GM12878 (cell line): ENCODE measurements around the gene P3H3. TPM values are rescaled to one million over a fixed set of nuclear protein-coding genes. Genes with fewer than 3 reads are reported as not detected.

Source experiments
- ATAC-seq: fragments of 200-7000 bp; cut with Tn5 transposase; 3 replicates; pipeline ENCODE4 v1.9.1; 2020; ENCODE audit warnings: mild to moderate bottlenecking, moderate library complexity
- BruUV-seq: library from RNA; stranded (reverse); fragments of 400-500 nt; replicated peaks from 2 replicates; lab custom pipeline; 2021; lab: Mats Ljungman, UMichigan
- CTCF ChIA-PET: fragments of 300-600 bp; sonication (Branson Sonifier 250); formaldehyde crosslinking; extraction: SDS; loops from one replicate; lab custom pipeline; 2021; ENCODE audit warnings: inconsistent platforms; lab: Yijun Ruan, JAX
- POLR2A ChIA-PET: fragments of 350-600 bp; formaldehyde crosslinking; extraction: SDS; loops from one replicate; lab custom pipeline; 2021; ENCODE audit warnings: inconsistent platforms; lab: Charles Lee
- RAD21 ChIA-PET: fragments of 300-600 bp; sonication (Branson Sonifier 250); formaldehyde crosslinking; loops from one replicate; lab custom pipeline; 2023; ENCODE audit warnings: antibody characterized with exemption; ENCODE audit not compliant: unreplicated experiment; lab: Charles Lee
- SMC1A ChIA-PET: fragments of 300-600 bp; sonication (Branson Sonifier 250); formaldehyde crosslinking; loops from one replicate; lab custom pipeline; 2023; ENCODE audit not compliant: unreplicated experiment, uncharacterized antibody; lab: Charles Lee
- DNase-seq: peaks from one replicate; pipeline ENCODE4 v3.0.0-alpha.2; 2011; ENCODE audit warnings: low read depth, low spot score
- FAIRE-seq: peaks from 3 replicates; lab custom pipeline; 2011; peaks lifted over from hg19 to GRCh38; lab: Jason Lieb, UNC
- H2AFZ ChIP-seq: 2 replicates; pipeline ENCODE4 v1.6.0; 2011; ENCODE audit warnings: low read depth, low read length, control low read depth; ENCODE audit not compliant: control insufficient read depth
- H3K27ac ChIP-seq: 2 replicates; pipeline ENCODE4 v1.5.1; 2011; ENCODE audit warnings: control low read depth; ENCODE audit not compliant: control insufficient read depth, insufficient read depth
- H3K27me3 ChIP-seq, 2 experiments: replicated peaks in 1 of 2; 2 replicates each; pipeline versions ENCODE4 v1.6.0 to v1.6.1; 2011; ENCODE audit warnings: low read length in 1 of 2; ENCODE audit not compliant: control insufficient read depth in 2 of 2, insufficient read depth in 2 of 2
- H3K36me3 ChIP-seq, 2 experiments: 2 replicates each; pipeline ENCODE4 v1.5.1; 2011; ENCODE audit warnings: low read length in 1 of 2; ENCODE audit not compliant: control insufficient read depth in 2 of 2, insufficient read depth in 2 of 2
- H3K4me1 ChIP-seq: 2 replicates; pipeline ENCODE4 v1.6.1; 2011; ENCODE audit warnings: mild to moderate bottlenecking, low read length, moderate library complexity, mixed read lengths; ENCODE audit not compliant: control insufficient read depth, insufficient read depth
- H3K4me2 ChIP-seq: 2 replicates; pipeline ENCODE4 v1.6.0; 2011; ENCODE audit warnings: control low read depth; ENCODE audit not compliant: control insufficient read depth, insufficient read depth
- H3K4me3 ChIP-seq: fragments of 200-600 bp; sonication (generic); 2 replicates; pipeline ENCODE4 v1.5.1; 2016
- H3K79me2 ChIP-seq: 2 replicates; pipeline ENCODE4 v1.6.0; 2011; ENCODE audit warnings: low read length; ENCODE audit not compliant: control insufficient read depth, insufficient read depth
- H3K9ac ChIP-seq: 2 replicates; pipeline ENCODE4 v1.8.0; 2011; ENCODE audit warnings: low read length, control low read depth, mixed read lengths; ENCODE audit not compliant: control insufficient read depth, insufficient read depth
- H3K9me3 ChIP-seq: replicated peaks from 3 replicates; pipeline ENCODE4 v1.5.1; 2011; ENCODE audit warnings: mild to moderate bottlenecking, low read length; ENCODE audit not compliant: control insufficient read depth, insufficient read depth
- H4K20me1 ChIP-seq: 2 replicates; pipeline ENCODE4 v1.6.0; 2011; ENCODE audit not compliant: control insufficient read depth, insufficient read depth
- CREM ChIP-seq: IDR thresholded peaks from 2 replicates; pipeline ENCODE4 v1.6.1; 2014; ENCODE audit warnings: antibody characterized with exemption, low read depth
- E2F4 ChIP-seq: IDR thresholded peaks from 2 replicates; pipeline ENCODE4 v1.6.1; 2012; ENCODE audit warnings: low read depth, low read length, improper control_type of control experiment
- EZH2 ChIP-seq: IDR thresholded peaks from 2 replicates; pipeline ENCODE4 v1.6.1; 2012; ENCODE audit warnings: low read depth, mild to moderate bottlenecking, control low read depth, inconsistent platforms, low read length, borderline replicate concordance; ENCODE audit not compliant: control insufficient read depth
- MEF2A ChIP-seq: IDR thresholded peaks from 2 replicates; pipeline ENCODE4 v1.6.1; 2011; ENCODE audit warnings: low read depth, mild to moderate bottlenecking, low read length, moderate library complexity; ENCODE audit not compliant: insufficient read depth
- NFIC ChIP-seq: IDR thresholded peaks from 2 replicates; pipeline ENCODE4 v1.6.1; 2012; ENCODE audit warnings: low read depth, mild to moderate bottlenecking, inconsistent platforms, low read length, moderate library complexity
- NFXL1 ChIP-seq: fragments of 450-650 bp; IDR thresholded peaks from 2 replicates; pipeline ENCODE4 v1.6.1; 2017; ENCODE audit warnings: antibody characterized with exemption, mild to moderate bottlenecking, borderline replicate concordance
- NR2F1 ChIP-seq: fragments of 450-650 bp; conservative IDR thresholded peaks from 2 replicates; pipeline ENCODE4 v1.6.1; 2017; ENCODE audit warnings: mild to moderate bottlenecking
- PAX5 ChIP-seq: IDR thresholded peaks from 2 replicates; pipeline ENCODE4 v1.6.1; 2011; ENCODE audit warnings: low read depth, low read length, borderline replicate concordance
- PKNOX1 ChIP-seq: fragments of 450-650 bp; IDR thresholded peaks from 2 replicates; pipeline ENCODE4 v1.6.1; 2016; ENCODE audit warnings: mild to moderate bottlenecking
- POLR2AphosphoS2 ChIP-seq: IDR thresholded peaks from 2 replicates; pipeline ENCODE4 v1.6.1; 2011; ENCODE audit warnings: low read depth, mild to moderate bottlenecking, low read length, improper control_type of control experiment, moderate library complexity
- POLR2AphosphoS5 ChIP-seq: IDR thresholded peaks from 2 replicates; pipeline ENCODE4 v1.6.1; 2011; ENCODE audit warnings: mild to moderate bottlenecking, low read length, inconsistent platforms
- SP1 ChIP-seq: IDR thresholded peaks from one replicate; pipeline ENCODE4 v1.6.1; 2011; ENCODE audit warnings: low read depth, low read length
- SREBF2 ChIP-seq: IDR thresholded peaks from 2 replicates; pipeline ENCODE4 v1.6.1; 2012; ENCODE audit warnings: mild to moderate bottlenecking, low read length
- WGBS: methylation state at CpG from one replicate; pipeline ENCODE4 v1.1.6; 2016; ENCODE audit warnings: low lambda C conversion rate; ENCODE audit not compliant: insufficient replicate concordance, insufficient coverage; ENCODE audit errors: missing lambda C conversion rate; 5-methylcytosine and 5-hydroxymethylcytosine counted together
- in situ Hi-C: fragments of 300-500 bp; cut with MboI; formaldehyde crosslinking; loops from 9 replicates; pipeline ENCODE4 v1.14.3; 2018; ENCODE audit warnings: mixed read lengths
- intact Hi-C: fragments of 100-400 bp; cut with micrococcal nuclease; formaldehyde crosslinking; loops from one replicate; pipeline ENCODE4 v1.14.2; 2022; ENCODE audit not compliant: unreplicated experiment
- polyA plus RNA-seq, 11 experiments: library from polyadenylated mRNA; depleted of rRNA in 4 of 11; unstranded in 6 of 11; stranded (reverse) in 5 of 11; fragments of >200 nt; fragmentation: Nextera tagmentation in 4 of 11; fragmentation: Illumina TruSeq in 1 of 11; extraction: Ambion mirVana in 4 of 11; extraction: Trizol in 1 of 11; gene quantifications; 1 replicate in 1 of 11; 2 replicates in 10 of 11; pipeline versions ENCODE4 v1.2.1 to v1.2.3, GENCODE V29; 2011 to 2016; ENCODE audit warnings: inconsistent platforms in 2 of 11, missing spikeins in 2 of 11, low read depth in 1 of 11
- total RNA-seq, 4 experiments: library from RNA; depleted of rRNA in 3 of 4; stranded (reverse); fragments of >200 nt in 3 of 4; fragmentation: Illumina TruSeq in 1 of 4; extraction: Trizol in 1 of 4; gene quantifications; 2 replicates each; pipeline versions ENCODE4 v1.2.1 to v1.2.3, GENCODE V29; 2013 to 2021

P3H3 gene
- total and polyA plus RNA-seq, 10 of the 15 experiments (the other 5 are each of a cell fraction or from before 2014, with no cell fraction given): 0.03 to 0.21 (median 0.05) TPM; not detected in 7

- H3K36me3 ChIP-seq: no peaks in the 10 kb centered on the region
- DNase-seq: no peak
- H3K9me3 ChIP-seq: no peaks in the 10 kb centered on the region
- FAIRE-seq: no peak
- H4K20me1 ChIP-seq: no peaks in the 10 kb centered on the region
- CTCF ChIA-PET: interaction anchor here (0.6 to 6.8 kb wide), 10 partner anchors 11 to 272 kb away, joined by 3 to 72 read pairs (median 4); partner anchors contain the start of genes CDCA3, MLF2, PTMS and SPSB2
- H3K4me1 ChIP-seq: peaks cover 10% of the 10 kb centered on the region
- SMC1A ChIA-PET: interaction anchor here (1.1 to 5.8 kb wide), 2 partner anchors 12 to 84 kb away, joined by 3 to 35 read pairs; partner anchors contain the start of gene MLF2
- intact Hi-C loops (no loop called here), in situ Hi-C loops (no loop called here)
- no peak overlapping the region for H3K27ac ChIP-seq
- no TSS peak for BruUV-seq
- no peak for ATAC-seq
- RAD21 ChIA-PET: interaction anchor here (1.1 kb wide), 1 partner anchor 55 kb away, joined by 3 read pairs; no protein-coding TSS in a partner anchor
- no peak overlapping the region for H3K4me3 ChIP-seq
- H3K27me3 ChIP-seq: peaks cover 0 to 1% of the 10 kb centered on the region in 2 experiments; a peak in 1 of 4 replicates
- no peak overlapping the region for H3K4me2 ChIP-seq
- whole genome bisulfite sequencing: 51% methylated on average over 14 of the region's 16 CpGs
- H2AFZ ChIP-seq: no peak overlapping the region
- H3K9ac ChIP-seq: no peak overlapping the region
- TF ChIP-seq NR2F1 (no peak), POLR2AphosphoS5 (no peak), NFXL1 (no peak), CREM (no peak), SREBF2 (no peak), EZH2 (no peak), NFIC (no peak), E2F4 (no peak), PAX5 (no peak), SP1 (no peak), PKNOX1 (no peak), POLR2AphosphoS2 (no peak), MEF2A (no peak)
- H3K79me2 ChIP-seq: no peaks in the 10 kb centered on the region
- POLR2A ChIA-PET: interaction anchor here (0.9 to 1.7 kb wide), 3 partner anchors 12 to 224 kb away, joined by 3 to 5 read pairs (median 4); partner anchors contain the start of gene MLF2
Measured at GRCh38 chr12:6836851-6837250, 8.6 kb downstream of the P3H3 start.
